Breast epithelium (tissue), 3 donors: ENCODE measurements around the gene PTPRCAP.

ENCODE experiments used
- CTCF ChIP-seq, 3 donors: fragments of 450-650 bp; IDR thresholded peaks; one replicate each; pipeline ENCODE4 v1.5.1; 2016 to 2017; ENCODE audit warnings: antibody characterized with exemption in 3 of 3, mild to moderate bottlenecking in 3 of 3, moderate library complexity in 3 of 3
- POLR2A ChIP-seq: fragments of 450-650 bp; IDR thresholded peaks from one replicate; pipeline ENCODE4 v1.6.1; 2016; ENCODE audit warnings: antibody characterized with exemption, mild to moderate bottlenecking, moderate library complexity
- POLR2AphosphoS5 ChIP-seq, 3 donors: sonication (generic); formaldehyde crosslinking; IDR thresholded peaks; one replicate each; pipeline ENCODE4 v1.6.1; 2017; ENCODE audit warnings: antibody characterized with exemption in 3 of 3

DNA sequence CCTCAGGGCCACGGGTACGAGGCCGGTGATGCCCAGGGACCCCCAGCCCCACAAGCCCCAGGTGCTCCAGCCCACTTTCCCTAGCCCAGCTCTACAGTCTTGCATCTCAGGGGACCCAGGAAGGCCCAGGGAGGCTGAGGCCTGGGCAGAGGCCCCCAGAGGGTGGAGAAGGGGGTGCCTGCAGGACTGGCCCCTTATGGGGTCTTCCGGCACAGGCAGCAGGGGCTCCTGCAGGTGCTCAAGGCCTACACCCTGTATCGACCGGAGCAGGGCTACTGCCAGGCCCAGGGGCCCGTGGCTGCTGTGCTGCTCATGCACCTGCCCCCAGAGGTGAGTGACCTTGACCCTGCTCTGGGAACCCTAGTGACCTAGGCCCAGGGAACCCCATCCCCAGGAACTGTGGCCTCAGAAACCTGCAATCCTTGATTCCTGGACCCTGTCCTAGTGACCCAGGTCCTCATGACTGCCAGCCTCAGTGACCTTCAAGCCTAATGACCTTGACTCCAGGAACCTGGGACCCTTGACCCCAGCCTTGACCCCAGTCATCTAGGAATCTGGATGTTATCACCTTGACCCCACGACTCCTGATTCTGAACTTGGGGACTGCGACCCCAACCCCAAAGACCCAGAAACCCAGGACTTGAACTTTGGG lies 31.7 kb downstream of the PTPRCAP start:
- TF ChIP-seq CTCF (IDR thresholded peaks at IDR 0.05) (no peak), POLR2A (no peak), POLR2AphosphoS5 (IDR thresholded peaks at IDR 0.05) (no peak)
